Heart left ventricle (tissue), 16 donors: ENCODE results near the gene NAA50. TPM values are rescaled to one million over a fixed set of nuclear protein-coding genes. Genes with fewer than 3 reads are reported as not detected.

Experiments used
- ATAC-seq, 4 donors: fragments of 200-7000 bp; cut with Tn5 transposase; one replicate each; pipeline ENCODE4 v1.9.1; 2020 to 2022; ENCODE audit warnings: moderate library complexity in 4 of 4, mild to moderate bottlenecking in 3 of 4, moderate number of reproducible peaks in 1 of 4
- DNase-seq, 5 donors: peaks; one replicate each; pipeline ENCODE4 v3.0.0-alpha.2; 2020
- H3K27ac ChIP-seq, 12 donors: fragments of 200-600 bp; sonication (generic) in 4 of 12; one replicate each; pipeline versions ENCODE4 v1.5.0 to v1.8.0; 2016 to 2022; ENCODE audit warnings: mild to moderate bottlenecking in 2 of 12
- H3K27me3 ChIP-seq, 9 donors: fragments of 200-600 bp; sonication (generic) in 2 of 9; one replicate each; pipeline versions ENCODE4 v1.5.1 to v1.8.0; 2016 to 2022; ENCODE audit warnings: mild to moderate bottlenecking in 3 of 9
- H3K36me3 ChIP-seq, 9 donors: fragments of 200-600 bp; sonication (generic) in 2 of 9; one replicate each; pipeline versions ENCODE4 v1.5.0 to v1.8.0; 2018 to 2022; ENCODE audit warnings: mild to moderate bottlenecking in 2 of 9
- H3K4me1 ChIP-seq, 12 donors: fragments of 200-600 bp; sonication (generic) in 4 of 12; one replicate each; pipeline versions ENCODE4 v1.5.0 to v1.8.0; 2016 to 2022; ENCODE audit warnings: mild to moderate bottlenecking in 3 of 12
- H3K4me3 ChIP-seq, 12 donors: fragments of 200-600 bp; sonication (generic) in 4 of 12; one replicate each; pipeline versions ENCODE4 v1.5.0 to v1.8.0; 2017 to 2022; ENCODE audit warnings: mild to moderate bottlenecking in 9 of 12, moderate library complexity in 4 of 12
- H3K9me3 ChIP-seq, 12 donors: fragments of 200-600 bp; sonication (generic) in 4 of 12; one replicate each; pipeline versions ENCODE4 v1.5.0 to v1.8.0; 2016 to 2022; ENCODE audit warnings: mild to moderate bottlenecking in 1 of 12
- CTCF ChIP-seq, 12 donors: fragments of 200-600 bp; sonication (generic) in 4 of 12; IDR thresholded peaks; one replicate each; pipeline versions ENCODE4 v1.5.0 to v1.8.0; 2018 to 2022; ENCODE audit warnings: antibody characterized with exemption in 12 of 12, mild to moderate bottlenecking in 5 of 12
- POLR2A ChIP-seq, 2 donors: fragments of 450-650 bp; IDR thresholded peaks; one replicate each; pipeline ENCODE4 v1.6.1; 2017; ENCODE audit warnings: antibody characterized with exemption in 2 of 2, mild to moderate bottlenecking in 2 of 2, moderate library complexity in 2 of 2
- WGBS, 4 donors: extraction: QIAGEN DNeasy Blood & Tissue Kit in 2 of 4; methylation state at CpG; one replicate each; pipeline versions ENCODE4 v1.1.5 to v1.1.7; 2013 to 2018; 5-methylcytosine and 5-hydroxymethylcytosine counted together
- intact Hi-C, 10 donors: fragments of 100-400 bp; cut with DNase I; formaldehyde crosslinking; loops; one replicate each; pipeline versions ENCODE4 v1.11.1 to v1.14.2; 2022
- polyA plus RNA-seq, 2 donors: library from polyadenylated mRNA; stranded (reverse); fragments of 200-250 nt; gene quantifications; one replicate each; pipeline ENCODE4 v1.2.3, GENCODE V29; 2013
- total RNA-seq, 9 donors: library from RNA; depleted of rRNA in 2 of 9; stranded (reverse); fragments of >200 nt in 2 of 9; fragmentation: NEBNext Ultra II Directional in 3 of 9; extraction: Animal tissue kit (Norgen Biotek cat#: 25700) in 3 of 9; gene quantifications; one replicate each; pipeline versions ENCODE4 v1.1.0 to v1.2.4, GENCODE V29; 2016 to 2023
- donor health status: ischemic (EF 13 %, LVEDD 7.1; RV severe dilation, severe dysfunction).
- donor health status: healthy with polysubstance abuse.
- donor health status: DM: no; HTN: yes; CAD: no.
- donor health status: DM: no; HTN: no; CAD: no.
- donor health status: ischemic (EF 25% LVEDD 6.9; RV normal size, moderate dysfunction).
- donor health status: ischemic (EF 25% LVEDD 5.7; RV mildly dilated, moderate dysfunction).
- donor health status: healthy.
- donor health status: DM: yes; HTN: yes; CAD: no.
- donor health status: ischemic (EF 35%, LVEDD 5.7; RV mildly dilated, moderate dysfunction).
- donor health status: nonischemic (EF 11% LVEDD 7.7; RV severe dilation, severe dysfunction).
- donor health status: DM: yes; HTN: yes; CAD: no.
- donor health status: PGD.
- donor health status: ischemic (EF 29% LVEDD 5.4; RV normal size, mild dysfunction).
- donor health status: nonischemic (EF 23%, LVEDD 6.1; RV moderate dilation, normal function).

The NAA50 gene
- total and polyA plus RNA-seq, 11 donors, result 15.0 to 147 (median 77.6) TPM

GRCh38 chr3:113685956-113686721 lies 59.9 kb downstream of the NAA50 start:
- intact Hi-C loops, result no loop called here
- WGBS, 4 donors, result 60 to 78% (median 76%) methylated on average over 2 of the region's 2 CpGs
- DNase-seq, result no peak
- no peaks in the 10 kb centered on the region for H3K27me3 ChIP-seq
- peaks cover 0 to 22% (median 0%) of the 10 kb centered on the region in 12 donors for H3K9me3 ChIP-seq
- H3K4me1 ChIP-seq, result peaks cover 0 to 9% (median 0%) of the 10 kb centered on the region in 12 donors
- no peak overlapping the region for H3K27ac ChIP-seq
- no peak overlapping the region for H3K4me3 ChIP-seq
- no peak for TF ChIP-seq POLR2A (IDR thresholded peaks at IDR 0.05)
- no peak for TF ChIP-seq CTCF (IDR thresholded peaks at IDR 0.05)
- peak; percentile 45 to 75 (median 61) for ATAC-seq
- H3K36me3 ChIP-seq, result peaks cover 0 to 2% (median 0%) of the 10 kb centered on the region in 9 donors

- peaks cover 0 to 2% (median 0%) of the 10 kb centered on the region in 9 donors for H3K36me3 ChIP-seq
- ATAC-seq (no peak), DNase-seq (no peak)
- TF ChIP-seq CTCF (IDR thresholded peaks at IDR 0.05) (no peak), POLR2A (IDR thresholded peaks at IDR 0.05) (no peak)
- no peaks in the 10 kb centered on the region for H3K27me3 ChIP-seq
- peaks cover 0 to 9% (median 0%) of the 10 kb centered on the region in 12 donors for H3K4me1 ChIP-seq
- 82 to 89% (median 88%) methylated on average over 5 of the region's 5 CpGs for WGBS, 4 donors
- H3K4me3 ChIP-seq, result no peak overlapping the region
- H3K27ac ChIP-seq, result no peak overlapping the region
- intact Hi-C loops, result no loop called here
- peaks cover 0 to 22% (median 0%) of the 10 kb centered on the region in 12 donors for H3K9me3 ChIP-seq
Observed at GRCh38 chr3:113685124-113685523, 60.9 kb downstream of the NAA50 start.

GRCh38 chr3:113684271-113684819 lies 61.7 kb downstream of the NAA50 start:
- Histone ChIP-seq H3K9me3 (peaks cover 0 to 22% (median 0%) of the 10 kb centered on the region in 12 donors), H3K4me3 (no peak overlapping the region), H3K27me3 (no peaks in the 10 kb centered on the region), H3K36me3 (peaks cover 0 to 2% (median 0%) of the 10 kb centered on the region in 9 donors), H3K27ac (no peak overlapping the region), H3K4me1 (peaks cover 0 to 9% (median 0%) of the 10 kb centered on the region in 12 donors)
- TF ChIP-seq POLR2A (IDR thresholded peaks at IDR 0.05) (no peak), CTCF (IDR thresholded peaks at IDR 0.05) (no peak)
- no peak for ATAC-seq
- WGBS, 4 donors, result 91 to 95% (median 94%) methylated on average over 3 of the region's 3 CpGs
- no peak for DNase-seq
- intact Hi-C loops, result no loop called here

GRCh38 chr3:113678773-113679172 lies 67.3 kb downstream of the NAA50 start:
- no peak overlapping the region for H3K27ac ChIP-seq
- no peaks in the 10 kb centered on the region for H3K4me1 ChIP-seq
- H3K36me3 ChIP-seq, result peaks cover 0 to 36% (median 24%) of the 10 kb centered on the region in 9 donors
- ATAC-seq, result no peak
- no peak overlapping the region for H3K4me3 ChIP-seq
- intact Hi-C loops, result no loop called here
- peaks cover 0 to 9% (median 0%) of the 10 kb centered on the region in 12 donors for H3K9me3 ChIP-seq
- 98 to 100% (median 99%) methylated on average over 4 of the region's 4 CpGs for WGBS, 4 donors
- TF ChIP-seq CTCF (IDR thresholded peaks at IDR 0.05) (no peak), POLR2A (IDR thresholded peaks at IDR 0.05) (no peak)
- H3K27me3 ChIP-seq, result no peaks in the 10 kb centered on the region
- DNase-seq, result no peak
